HepG2 (cell line): Measurements from ENCODE around the gene EEIG1. TPM values are rescaled to one million over a fixed set of nuclear protein-coding genes. Genes with fewer than 3 reads are reported as not detected.

Experiments used
- CCDC6 ChIP-seq: sonication (generic); formaldehyde crosslinking; IDR thresholded peaks from 2 replicates; pipeline ENCODE4 v1.8.1; 2022; ENCODE audit warnings: mild to moderate bottlenecking, missing genetic modification reagents, moderate library complexity
- CENPX ChIP-seq: sonication (generic); formaldehyde crosslinking; IDR thresholded peaks from 2 replicates; pipeline ENCODE4 v1.9.0; 2021; ENCODE audit warnings: mild to moderate bottlenecking, missing genetic modification reagents, moderate library complexity
- DMAP1 ChIP-seq: IDR thresholded peaks from 2 replicates; pipeline ENCODE4 v1.6.1; 2016
- IRF9 ChIP-seq: sonication (generic); formaldehyde crosslinking; IDR thresholded peaks from 2 replicates; pipeline ENCODE4 v1.8.0; 2022; ENCODE audit warnings: missing genetic modification reagents, mild to moderate bottlenecking, borderline replicate concordance
- JUNB ChIP-seq: sonication (generic); formaldehyde crosslinking; IDR thresholded peaks from 2 replicates; pipeline ENCODE4 v1.8.0; 2022; ENCODE audit warnings: missing genetic modification reagents, mild to moderate bottlenecking, borderline replicate concordance
- KLF9 ChIP-seq: IDR thresholded peaks from 2 replicates; pipeline ENCODE4 v1.6.1; 2016; ENCODE audit warnings: low read depth
- KMT2A ChIP-seq: sonication (generic); formaldehyde crosslinking; IDR thresholded peaks from 2 replicates; pipeline ENCODE4 v1.4.0; 2020; ENCODE audit warnings: missing genetic modification reagents
- MLX ChIP-seq: IDR thresholded peaks from 2 replicates; pipeline ENCODE4 v1.6.1; 2016
- MXD4 ChIP-seq: IDR thresholded peaks from 2 replicates; pipeline ENCODE4 v1.6.1; 2016; ENCODE audit warnings: mild to moderate bottlenecking, missing biosample characterization, missing genetic modification reagents
- PHB2 ChIP-seq: fragments of 450-650 bp; IDR thresholded peaks from 2 replicates; pipeline ENCODE4 v1.6.1; 2018; ENCODE audit not compliant: partially characterized antibody
- SRSF9 ChIP-seq: fragments of 200-400 bp; formaldehyde crosslinking; IDR thresholded peaks from 2 replicates; pipeline ENCODE4 v1.6.1; 2018; ENCODE audit warnings: borderline replicate concordance, mild to moderate bottlenecking, low read depth, low read length; ENCODE audit not compliant: insufficient read depth, poor library complexity, severe bottlenecking
- WIZ ChIP-seq: sonication (generic); formaldehyde crosslinking; IDR thresholded peaks from 2 replicates; pipeline ENCODE4 v1.5.1; 2020; ENCODE audit warnings: mild to moderate bottlenecking, missing genetic modification reagents
- ZNF407 ChIP-seq: sonication (generic); formaldehyde crosslinking; IDR thresholded peaks from one replicate; pipeline ENCODE4 v1.5.1; 2020; ENCODE audit warnings: mild to moderate bottlenecking, missing genetic modification reagents; ENCODE audit errors: not compliant biosample characterization
- ZNF749 ChIP-seq: sonication (generic); formaldehyde crosslinking; IDR thresholded peaks from 2 replicates; pipeline ENCODE4 v1.8.0; 2022; ENCODE audit warnings: mild to moderate bottlenecking, missing genetic modification reagents, moderate library complexity, borderline replicate concordance
- ZNF782 ChIP-seq: sonication (generic); formaldehyde crosslinking; IDR thresholded peaks from 2 replicates; pipeline ENCODE4 v1.4.0; 2020; ENCODE audit warnings: missing genetic modification reagents, mild to moderate bottlenecking, borderline replicate concordance
- polyA plus RNA-seq, 8 experiments: library from polyadenylated mRNA; depleted of rRNA in 3 of 8; stranded (reverse) in 7 of 8; unstranded in 1 of 8; fragments of >200 nt; fragmentation: Illumina TruSeq in 4 of 8; extraction: Trizol in 4 of 8; gene quantifications; 2 replicates each; pipeline versions ENCODE4 v1.2.1 to v1.2.3, GENCODE V29; 2011 to 2016; ENCODE audit warnings: low read depth in 4 of 8, missing spikeins in 1 of 8, mixed read lengths in 1 of 8; ENCODE audit not compliant: insufficient read depth in 1 of 8
- total RNA-seq, 5 experiments: library from RNA; depleted of rRNA; stranded (reverse); fragments of >200 nt; fragmentation: Illumina TruSeq; extraction: Trizol; gene quantifications; 2 replicates each; pipeline ENCODE4 v1.2.3, GENCODE V29; 2016; ENCODE audit warnings: low read depth in 1 of 5
- TF ChIP-seq, protein P1 (sequence below), 2 experiments: sonication (generic) in 1 of 2; formaldehyde crosslinking in 1 of 2; IDR thresholded peaks; 2 replicates each; pipeline versions ENCODE4 v1.5.1 to v1.6.1; 2011 to 2020; ENCODE audit warnings: borderline replicate concordance in 1 of 2, low read depth in 1 of 2, low read length in 1 of 2, mild to moderate bottlenecking in 1 of 2, missing genetic modification reagents in 1 of 2, moderate library complexity in 1 of 2

Gene EEIG1
- total and polyA plus RNA-seq, 2 of the 13 experiments (the other 11 are each of a cell fraction or from before 2014, with no cell fraction given): 16.6 to 25.2 TPM

DNA sequence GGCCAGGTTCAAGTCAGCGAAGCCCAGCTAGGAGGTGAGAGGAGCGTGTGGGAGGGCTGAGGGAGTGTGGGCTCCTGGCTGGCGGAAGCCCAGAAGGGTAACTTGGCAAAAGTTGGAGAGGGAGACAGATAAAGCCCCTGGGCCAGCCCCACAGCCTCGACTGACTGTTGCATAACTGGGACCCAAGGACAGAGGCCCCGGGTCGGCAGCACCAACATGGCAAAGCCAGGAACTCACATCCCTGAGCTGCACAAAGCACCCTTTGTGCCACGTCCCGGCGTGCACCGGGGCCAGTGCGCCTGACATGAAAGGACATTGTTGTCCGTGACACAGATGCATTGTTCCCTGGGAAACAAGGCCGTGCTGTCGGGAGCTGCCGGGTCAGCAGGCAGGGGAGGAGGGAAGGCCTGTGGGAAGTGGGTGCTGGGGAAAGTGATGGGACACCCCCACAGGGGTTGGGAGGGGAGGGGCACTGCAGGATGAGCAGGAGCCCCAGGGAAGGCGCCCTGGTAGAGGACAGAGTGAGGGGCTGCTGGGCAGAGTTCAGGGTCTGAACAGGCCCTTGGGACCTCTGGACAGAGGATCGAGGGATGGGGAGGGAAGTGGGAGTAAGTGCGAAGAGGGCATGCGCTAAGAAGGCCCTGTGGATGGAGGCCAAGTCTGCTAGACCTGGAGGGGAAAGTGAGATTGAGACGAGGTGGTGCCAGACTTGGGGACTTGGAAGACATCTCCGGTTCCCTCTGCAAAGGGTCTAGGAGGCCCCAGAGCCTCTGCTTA is 30.1 kb downstream of the EEIG1 start (continued):
- TF ChIP-seq KMT2A (CRISPR knock-in tag) (peak; percentile 24; the same call in 1 of the 2 replicates), SRSF9 (no peak), IRF9 (peak; percentile 80), ZNF749 (peak; percentile 32; the same call in 1 of the 2 replicates), CENPX (CRISPR knock-in tag) (no peak), MLX (peak; percentile 87), ZNF782 (CRISPR knock-in tag) (no peak; the same call in 1 of the 2 replicates), WIZ (CRISPR knock-in tag) (0 out of 2 replicates have a peak, but pooled peaks have one; percentile 28), ZNF407 (CRISPR knock-in tag) (peak; percentile 21), KLF9 (CRISPR knock-in tag) (no peak), JUNB (CRISPR knock-in tag) (0 out of 2 replicates have a peak, but pooled peaks have one; percentile 20), DMAP1 (CRISPR knock-in tag) (no peak; the same call in 1 of the 2 replicates), CCDC6 (no peak), MXD4 (CRISPR knock-in tag) (peak; percentile 41; the same call in 1 of the 2 replicates), PHB2 (no peak)
- TF ChIP-seq, protein P1, sequence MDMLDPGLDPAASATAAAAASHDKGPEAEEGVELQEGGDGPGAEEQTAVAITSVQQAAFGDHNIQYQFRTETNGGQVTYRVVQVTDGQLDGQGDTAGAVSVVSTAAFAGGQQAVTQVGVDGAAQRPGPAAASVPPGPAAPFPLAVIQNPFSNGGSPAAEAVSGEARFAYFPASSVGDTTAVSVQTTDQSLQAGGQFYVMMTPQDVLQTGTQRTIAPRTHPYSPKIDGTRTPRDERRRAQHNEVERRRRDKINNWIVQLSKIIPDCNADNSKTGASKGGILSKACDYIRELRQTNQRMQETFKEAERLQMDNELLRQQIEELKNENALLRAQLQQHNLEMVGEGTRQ (IDR thresholded peaks at IDR 0.05; ENCODE audit: low read depth, low read length): no peak
- TF ChIP-seq, protein P1 (CRISPR knock-in tag; IDR thresholded peaks at IDR 0.05; ENCODE audit: borderline replicate concordance): no peak
